ENCODE results near the gene PIP4K2A. TPM values are rescaled to one million over a fixed set of nuclear protein-coding genes. Genes with fewer than 3 reads are reported as not detected.

PIP4K2A gene
- total RNA-seq, 3 donors from 2014 or later (not counting 1 experiment from before 2014, with no cell fraction given), result 311 to 423 (median 405) TPM

DNA sequence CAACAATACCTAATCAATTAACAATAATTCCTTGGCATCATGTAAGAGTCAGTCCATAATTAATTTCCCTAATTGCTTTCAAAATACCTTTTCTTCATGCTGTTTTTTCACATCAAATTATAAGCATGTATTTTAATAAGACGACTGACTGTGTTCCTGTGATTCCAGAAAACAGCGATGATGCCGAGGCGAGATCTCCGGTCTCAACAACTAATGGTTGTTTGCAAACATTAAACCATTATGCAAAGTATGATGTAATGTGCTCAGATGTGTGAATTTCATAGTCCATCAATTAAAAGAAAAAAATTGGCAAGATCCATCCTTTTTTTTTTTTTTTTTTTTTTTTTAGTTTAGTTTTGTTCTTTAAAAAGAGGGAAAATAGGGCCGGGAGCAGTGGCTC, 44.5 kb upstream of the PIP4K2A start:
- WGBS (ENCODE audit: insufficient coverage), result 95% methylated on average over 5 of the region's 6 CpGs
- intact Hi-C loops (cut with micrococcal nuclease), result no loop called here
- H3K4me3 Mint-ChIP-seq, result no peak overlapping the region
- H3K9me3 Mint-ChIP-seq, result no peaks in the 10 kb centered on the region
- H3K27ac ChIP-seq (ENCODE audit: low read length), result no peak overlapping the region
- no peaks in the 10 kb centered on the region for H3K27me3 ChIP-seq (ENCODE audit: control insufficient read depth, insufficient read depth, low read length)
- ATAC-seq (no peak), DNase-seq (no peak)
- no peak overlapping the region for H3K4me3 ChIP-seq (ENCODE audit: low read length)
- no peaks in the 10 kb centered on the region for H3K4me1 ChIP-seq (ENCODE audit: control insufficient read depth, insufficient read depth, low read length)
- no peaks in the 10 kb centered on the region for H3K36me3 ChIP-seq (ENCODE audit: control insufficient read depth, insufficient read depth, low read length)
- H3K9me3 ChIP-seq (ENCODE audit: control insufficient read depth, insufficient read depth, low read length), result no peaks in the 10 kb centered on the region
- H3K27me3 Mint-ChIP-seq (ENCODE audit: low read depth in 2 of 2), result peaks cover 6% of the 10 kb centered on the region in 2 donors
- no peak overlapping the region for H3K27ac Mint-ChIP-seq
- no peaks in the 10 kb centered on the region for H3K36me3 Mint-ChIP-seq
- TF ChIP-seq, protein P1, sequence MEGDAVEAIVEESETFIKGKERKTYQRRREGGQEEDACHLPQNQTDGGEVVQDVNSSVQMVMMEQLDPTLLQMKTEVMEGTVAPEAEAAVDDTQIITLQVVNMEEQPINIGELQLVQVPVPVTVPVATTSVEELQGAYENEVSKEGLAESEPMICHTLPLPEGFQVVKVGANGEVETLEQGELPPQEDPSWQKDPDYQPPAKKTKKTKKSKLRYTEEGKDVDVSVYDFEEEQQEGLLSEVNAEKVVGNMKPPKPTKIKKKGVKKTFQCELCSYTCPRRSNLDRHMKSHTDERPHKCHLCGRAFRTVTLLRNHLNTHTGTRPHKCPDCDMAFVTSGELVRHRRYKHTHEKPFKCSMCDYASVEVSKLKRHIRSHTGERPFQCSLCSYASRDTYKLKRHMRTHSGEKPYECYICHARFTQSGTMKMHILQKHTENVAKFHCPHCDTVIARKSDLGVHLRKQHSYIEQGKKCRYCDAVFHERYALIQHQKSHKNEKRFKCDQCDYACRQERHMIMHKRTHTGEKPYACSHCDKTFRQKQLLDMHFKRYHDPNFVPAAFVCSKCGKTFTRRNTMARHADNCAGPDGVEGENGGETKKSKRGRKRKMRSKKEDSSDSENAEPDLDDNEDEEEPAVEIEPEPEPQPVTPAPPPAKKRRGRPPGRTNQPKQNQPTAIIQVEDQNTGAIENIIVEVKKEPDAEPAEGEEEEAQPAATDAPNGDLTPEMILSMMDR (IDR thresholded peaks at IDR 0.05), result no peak
- H3K4me1 Mint-ChIP-seq, result peaks cover 0 to 4% of the 10 kb centered on the region in 2 donors

DNA sequence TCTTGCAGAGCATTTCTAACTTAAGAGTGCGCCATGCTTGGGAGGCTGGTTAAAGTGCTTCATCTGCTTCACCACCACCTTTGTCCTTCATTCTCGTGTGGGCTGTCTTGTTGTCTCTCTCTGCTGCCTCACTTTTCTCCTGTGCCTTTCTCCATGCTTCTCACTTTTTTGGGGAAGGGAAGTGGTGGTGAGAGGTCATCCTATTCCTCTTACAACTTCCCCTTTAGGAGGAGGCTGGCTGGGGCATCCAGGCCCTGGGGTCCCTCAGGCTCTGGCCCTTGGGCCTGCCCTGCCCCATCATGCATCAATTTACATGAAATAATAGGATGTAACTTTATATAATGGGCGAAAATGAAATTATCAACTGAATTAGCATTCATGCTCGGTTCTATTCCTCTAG, 39.9 kb upstream of the PIP4K2A start:
- TF ChIP-seq, protein P1 (IDR thresholded peaks at IDR 0.05), result no peak
- WGBS (ENCODE audit: insufficient coverage), result 95% methylated on average over 4 of the region's 4 CpGs
- Mint-ChIP-seq H3K27ac (no peak overlapping the region), H3K4me3 (no peak overlapping the region), H3K36me3 (no peaks in the 10 kb centered on the region), H3K27me3 (ENCODE audit: low read depth in 2 of 2) (no peaks in the 10 kb centered on the region), H3K9me3 (no peaks in the 10 kb centered on the region), H3K4me1 (peaks cover 12 to 17% of the 10 kb centered on the region in 2 donors)
- intact Hi-C loops (cut with micrococcal nuclease), result no loop called here
- no peaks in the 10 kb centered on the region for H3K36me3 ChIP-seq (ENCODE audit: control insufficient read depth, insufficient read depth, low read length)
- no peaks in the 10 kb centered on the region for H3K9me3 ChIP-seq (ENCODE audit: control insufficient read depth, insufficient read depth, low read length)
- DNase-seq, result no peak
- H3K4me1 ChIP-seq (ENCODE audit: control insufficient read depth, insufficient read depth, low read length), result no peaks in the 10 kb centered on the region
- no peak overlapping the region for H3K4me3 ChIP-seq (ENCODE audit: low read length)
- no peak overlapping the region for H3K27ac ChIP-seq (ENCODE audit: low read length)
- H3K27me3 ChIP-seq (ENCODE audit: control insufficient read depth, insufficient read depth, low read length), result no peaks in the 10 kb centered on the region
- no peak for ATAC-seq

DNA sequence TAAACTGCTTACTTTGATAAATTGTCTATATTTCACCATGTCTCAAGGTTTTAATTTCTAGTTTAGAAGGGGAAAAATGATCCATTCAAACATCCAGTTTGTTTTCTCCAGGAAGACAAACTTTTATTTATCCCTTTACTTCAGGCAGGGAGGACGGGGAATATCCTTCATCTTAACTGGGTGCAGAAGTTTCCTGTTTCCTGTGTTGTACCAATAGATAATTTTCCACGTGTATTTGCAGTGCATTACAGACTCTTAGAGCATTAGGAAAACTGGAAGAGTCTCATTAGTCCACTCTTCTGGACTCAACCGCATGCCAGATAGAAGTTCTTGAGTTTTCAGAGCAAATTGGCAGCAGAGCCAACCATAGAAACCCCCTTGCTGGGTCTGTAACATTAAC, 39.4 kb upstream of the PIP4K2A start:
- H3K4me3 ChIP-seq (ENCODE audit: low read length), result no peak overlapping the region
- intact Hi-C loops (cut with micrococcal nuclease), result no loop called here
- no peak overlapping the region for H3K27ac ChIP-seq (ENCODE audit: low read length)
- H3K27ac Mint-ChIP-seq, result no peak overlapping the region
- H3K27me3 ChIP-seq (ENCODE audit: control insufficient read depth, insufficient read depth, low read length), result no peaks in the 10 kb centered on the region
- TF ChIP-seq, protein P1 (IDR thresholded peaks at IDR 0.05), result no peak
- DNase-seq (no peak), ATAC-seq (no peak)
- no peaks in the 10 kb centered on the region for H3K4me1 ChIP-seq (ENCODE audit: control insufficient read depth, insufficient read depth, low read length)
- H3K27me3 Mint-ChIP-seq (ENCODE audit: low read depth in 2 of 2), result no peaks in the 10 kb centered on the region
- no peaks in the 10 kb centered on the region for H3K9me3 Mint-ChIP-seq
- WGBS (ENCODE audit: insufficient coverage), result 62% methylated on average over 3 of the region's 3 CpGs
- H3K36me3 Mint-ChIP-seq, result no peaks in the 10 kb centered on the region
- peaks cover 12 to 17% of the 10 kb centered on the region in 2 donors for H3K4me1 Mint-ChIP-seq
- no peak overlapping the region for H3K4me3 Mint-ChIP-seq
- no peaks in the 10 kb centered on the region for H3K36me3 ChIP-seq (ENCODE audit: control insufficient read depth, insufficient read depth, low read length)
- no peaks in the 10 kb centered on the region for H3K9me3 ChIP-seq (ENCODE audit: control insufficient read depth, insufficient read depth, low read length)

DNA sequence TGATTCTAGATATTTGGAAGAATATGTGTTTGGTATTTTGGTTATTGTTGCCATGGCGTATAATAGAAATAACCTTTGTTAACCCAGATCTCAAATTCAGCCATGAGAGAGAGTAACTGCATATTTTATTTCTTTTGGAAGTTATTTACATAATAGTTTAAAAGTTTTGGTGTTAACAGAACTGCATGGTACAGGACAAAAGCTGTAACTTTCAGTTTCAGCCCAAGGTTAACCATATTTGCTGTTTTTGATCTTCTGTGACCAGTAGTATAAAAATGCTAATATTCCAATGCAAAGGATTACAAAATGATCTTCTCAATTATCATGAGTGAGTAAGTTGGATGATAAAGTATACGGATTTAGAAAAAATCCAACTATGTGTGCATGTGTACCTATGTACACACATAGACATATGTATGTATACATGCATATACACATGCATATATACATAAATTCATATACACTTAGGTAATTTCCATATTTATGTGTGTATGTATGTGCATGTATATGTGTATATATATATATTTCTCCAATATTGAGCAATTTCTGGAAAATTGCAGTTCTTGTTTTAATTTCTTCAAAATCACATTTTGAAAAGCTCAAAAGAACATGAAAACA, 38.0 kb upstream of the PIP4K2A start:
- no peaks in the 10 kb centered on the region for H3K36me3 Mint-ChIP-seq
- Histone ChIP-seq H3K4me3 (ENCODE audit: low read length) (no peak overlapping the region), H3K9me3 (ENCODE audit: control insufficient read depth, insufficient read depth, low read length) (no peaks in the 10 kb centered on the region), H3K4me1 (ENCODE audit: control insufficient read depth, insufficient read depth, low read length) (no peaks in the 10 kb centered on the region), H3K27me3 (ENCODE audit: control insufficient read depth, insufficient read depth, low read length) (no peaks in the 10 kb centered on the region), H3K27ac (ENCODE audit: low read length) (no peak overlapping the region), H3K36me3 (ENCODE audit: control insufficient read depth, insufficient read depth, low read length) (no peaks in the 10 kb centered on the region)
- ATAC-seq, result no peak
- no peak overlapping the region for H3K4me3 Mint-ChIP-seq
- intact Hi-C loops (cut with micrococcal nuclease), result no loop called here
- peaks cover 12 to 17% of the 10 kb centered on the region in 2 donors for H3K4me1 Mint-ChIP-seq
- no CpG with 5 or more reads among the region's 2 CpGs for WGBS (ENCODE audit: insufficient coverage)
- H3K27ac Mint-ChIP-seq, result no peak overlapping the region
- no peak for DNase-seq
- H3K9me3 Mint-ChIP-seq, result no peaks in the 10 kb centered on the region
- TF ChIP-seq, protein P1 (IDR thresholded peaks at IDR 0.05), result no peak
- H3K27me3 Mint-ChIP-seq (ENCODE audit: low read depth in 2 of 2), result no peaks in the 10 kb centered on the region

All from natural killer cell (primary cell).